Neural progenitor cell (in vitro differentiated cells): ENCODE results near the gene MPPED1.

ENCODE experiments used
- CTCF ChIP-seq: fragments of 200-600 bp; sonication (generic); IDR thresholded peaks from 2 replicates; pipeline ENCODE4 v1.5.1; 2017; ENCODE audit warnings: antibody characterized with exemption, mild to moderate bottlenecking
- EZH2 ChIP-seq: fragments of 200-600 bp; sonication (generic); IDR thresholded peaks from 2 replicates; pipeline ENCODE4 v1.6.1; 2017; ENCODE audit warnings: antibody characterized with exemption, mild to moderate bottlenecking, moderate library complexity
- EZH2phosphoT487 ChIP-seq: fragments of 200-600 bp; sonication (generic); IDR thresholded peaks from 2 replicates; pipeline ENCODE4 v1.6.1; 2017; ENCODE audit warnings: antibody characterized with exemption

DNA sequence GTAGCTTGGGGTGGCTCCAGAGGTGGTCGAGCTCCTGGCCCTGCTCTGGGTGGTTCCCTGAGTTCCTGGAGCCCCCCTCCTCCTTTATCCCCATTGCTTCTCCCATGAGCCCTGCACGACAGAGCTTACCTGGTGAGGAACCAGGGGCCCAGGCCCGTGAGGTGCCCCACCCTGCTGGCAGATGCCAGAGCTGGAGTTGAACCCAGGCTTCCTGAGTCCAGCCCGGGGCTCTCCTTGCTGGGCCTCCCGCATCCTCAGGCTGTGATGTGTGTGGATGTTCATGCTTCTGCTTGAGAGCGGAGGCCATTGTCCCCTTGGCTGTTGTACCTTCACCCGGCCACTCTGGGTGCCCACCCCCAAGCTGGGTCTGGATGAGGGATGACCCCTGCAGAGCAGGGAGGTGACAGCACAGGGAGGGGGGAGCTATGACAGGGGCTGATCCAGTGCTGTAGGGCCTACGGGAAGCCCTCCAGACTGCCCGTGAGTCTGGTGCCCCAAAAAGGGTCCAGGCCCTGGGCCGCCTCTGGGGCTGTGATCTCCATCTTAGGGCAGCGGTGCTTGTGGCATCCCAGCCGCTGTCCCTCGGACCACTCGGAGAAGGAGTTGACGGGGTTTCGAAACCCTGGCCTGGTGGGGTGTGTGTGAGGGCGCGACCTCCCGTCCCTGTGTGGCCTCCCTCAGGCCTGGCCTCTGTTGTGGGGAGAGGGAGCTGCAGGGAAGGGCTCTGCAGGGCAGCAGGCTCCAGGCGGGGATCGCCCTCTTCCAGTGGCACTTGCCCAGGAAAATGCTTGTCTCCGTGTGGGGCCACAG lies 14.4 kb downstream of the MPPED1 start:
- no peak for TF ChIP-seq CTCF
- no peak for TF ChIP-seq EZH2
- no peak for TF ChIP-seq EZH2phosphoT487
